RCC 7860 (cell line): Measurements from ENCODE around the gene CDT1.

Source experiments
- DNase-seq: peaks from one replicate; pipeline ENCODE4 v3.0.0-alpha.2; 2015; ENCODE audit warnings: low spot score
- FAIRE-seq: peaks from 2 replicates; lab custom pipeline; 2012; peaks lifted over from hg19 to GRCh38; lab: Jason Lieb, UNC

CDT1 gene

GRCh38 chr16:88803264-88803987 lies at the start of gene CDT1:
CDT1 (plus strand) TSS chr16:88803789; CDS start chr16:88803832, 43 bp downstream.
- DNase-seq, result peak; percentile 64
- FAIRE-seq, result no peak

GRCh38 chr16:88754109-88754911 lies 49.3 kb upstream of the CDT1 start:
- FAIRE-seq (peak; percentile 15), DNase-seq (no peak)

GRCh38 chr16:88754912-88755744 lies 48.5 kb upstream of the CDT1 start:
- DNase-seq (no peak), FAIRE-seq (no peak)

GRCh38 chr16:88755745-88756443 lies 47.7 kb upstream of the CDT1 start:
- DNase-seq (no peak), FAIRE-seq (no peak)

GRCh38 chr16:88758227-88758943 lies 45.2 kb upstream of the CDT1 start:
- FAIRE-seq (peak; percentile 84), DNase-seq (peak; percentile 81)

DNA sequence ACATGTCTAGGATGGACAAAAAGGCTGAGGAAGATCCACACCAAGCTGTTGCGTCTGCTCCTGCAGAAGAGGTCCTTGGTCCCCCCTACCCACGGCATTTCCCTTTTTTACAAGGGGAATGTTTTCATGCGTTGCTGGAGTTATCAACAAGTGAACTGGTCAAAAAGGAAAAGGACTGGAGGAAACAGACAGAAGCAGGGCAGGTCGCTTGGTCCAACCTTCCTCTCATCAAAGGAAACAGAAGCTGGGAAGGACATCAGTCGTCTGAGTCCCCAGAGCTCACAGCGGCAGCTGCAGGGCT lies 44.7 kb upstream of the CDT1 start:
- FAIRE-seq (no peak), DNase-seq (no peak)

DNA sequence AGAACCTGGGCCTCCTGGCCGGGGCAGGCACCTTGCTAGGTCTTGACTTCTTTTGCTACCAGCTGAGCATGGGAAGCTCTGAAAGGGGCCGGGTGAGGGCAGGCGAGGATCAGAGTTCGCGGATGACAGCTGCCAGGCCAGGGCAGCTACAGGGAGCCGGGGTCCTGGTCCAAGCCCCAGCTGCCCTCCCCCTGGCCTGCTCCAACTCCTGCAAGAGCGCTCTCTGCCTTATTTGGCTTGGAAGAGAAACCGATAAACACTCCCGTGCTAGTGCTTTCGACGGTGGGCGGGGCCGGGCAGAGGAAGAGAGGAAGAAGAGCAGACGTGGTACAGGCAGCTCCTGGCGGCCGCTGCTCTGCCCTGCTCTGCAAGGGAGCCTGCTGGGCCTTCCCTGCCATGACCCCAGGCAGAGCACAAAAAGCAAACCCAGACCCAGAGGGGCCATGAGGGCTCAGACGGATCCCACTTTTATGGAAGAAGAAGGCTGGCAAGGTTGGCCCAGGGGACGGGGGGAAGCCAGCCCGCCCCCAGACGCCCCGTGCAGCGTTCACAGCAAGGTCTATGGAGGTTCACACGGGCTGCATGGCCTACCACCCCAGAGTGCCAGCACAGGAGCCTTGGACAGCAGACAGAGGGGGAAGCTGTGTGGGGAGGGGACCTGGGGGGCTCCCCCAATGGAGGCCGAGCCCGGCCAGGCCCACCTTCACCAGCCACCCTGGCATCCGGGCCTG lies 44.2 kb upstream of the CDT1 start:
- DNase-seq, result no peak
- no peak for FAIRE-seq

- DNase-seq (no peak), FAIRE-seq (no peak)
Measured at GRCh38 chr16:88759976-88760350, 43.6 kb upstream of the CDT1 start.

DNA sequence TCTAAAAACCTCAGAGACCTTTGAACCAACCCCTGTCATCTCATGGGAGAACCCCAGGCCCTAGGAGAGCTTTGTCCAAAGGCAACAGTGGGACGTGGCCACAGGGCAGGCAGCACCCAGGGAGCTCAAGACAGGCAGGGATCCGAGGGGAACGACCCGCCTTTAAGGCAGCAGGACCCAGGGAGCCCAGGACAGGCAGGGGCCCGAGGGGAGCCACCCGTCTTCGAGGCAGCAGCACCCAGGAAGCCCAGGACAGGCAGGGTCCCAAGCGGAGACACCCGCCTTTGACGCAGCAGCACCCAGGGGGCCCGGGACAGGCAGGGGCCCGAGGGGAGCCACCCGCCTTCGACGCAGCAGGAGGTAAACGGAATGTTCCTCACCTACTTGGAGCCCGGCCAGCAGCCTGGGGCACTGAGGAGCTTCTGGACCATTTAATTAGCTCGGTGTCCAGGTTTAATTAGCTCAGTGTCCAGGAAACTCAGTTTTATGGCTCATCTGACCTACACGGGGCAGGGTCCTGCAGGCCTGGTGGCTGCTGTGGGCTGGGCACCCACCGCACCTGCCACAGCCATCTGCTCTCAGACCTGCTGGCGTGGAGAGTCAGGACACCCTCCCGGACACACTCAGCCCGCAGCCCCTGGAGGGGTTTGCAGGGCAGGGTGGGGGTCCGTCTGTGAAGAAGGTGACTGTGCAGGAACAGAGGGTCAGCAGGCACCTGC lies 43.0 kb upstream of the CDT1 start:
- FAIRE-seq, result no peak

DNA sequence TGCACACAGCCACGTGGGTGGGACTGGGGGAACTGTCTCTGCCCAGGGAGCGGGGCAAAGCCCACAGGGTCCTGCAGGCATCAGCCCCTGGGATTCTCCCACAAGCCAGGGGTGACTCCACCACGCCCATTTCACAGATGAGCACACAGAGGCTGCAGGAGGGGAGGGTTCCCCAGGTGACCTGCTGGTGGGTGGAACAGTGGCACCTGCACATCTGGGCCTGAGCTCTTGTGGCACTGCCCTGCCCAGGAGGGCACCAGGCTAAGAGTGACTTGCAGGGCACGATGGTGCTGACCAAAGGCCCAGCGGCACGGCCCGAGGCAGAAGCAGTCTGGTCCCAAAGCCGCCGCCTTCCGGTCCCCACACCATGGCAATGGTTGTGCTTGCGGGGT lies 42.5 kb upstream of the CDT1 start:
- FAIRE-seq (no peak), DNase-seq (no peak)

More for the DNA sequence above, 43.0 kb upstream of the CDT1 start:
- DNase-seq, result no peak

- no peak for DNase-seq
- FAIRE-seq, result no peak
Measured at GRCh38 chr16:88761830-88762229, 41.8 kb upstream of the CDT1 start.

- FAIRE-seq, result no peak
- DNase-seq, result no peak
Measured at GRCh38 chr16:88762258-88762870, 41.2 kb upstream of the CDT1 start.

DNA sequence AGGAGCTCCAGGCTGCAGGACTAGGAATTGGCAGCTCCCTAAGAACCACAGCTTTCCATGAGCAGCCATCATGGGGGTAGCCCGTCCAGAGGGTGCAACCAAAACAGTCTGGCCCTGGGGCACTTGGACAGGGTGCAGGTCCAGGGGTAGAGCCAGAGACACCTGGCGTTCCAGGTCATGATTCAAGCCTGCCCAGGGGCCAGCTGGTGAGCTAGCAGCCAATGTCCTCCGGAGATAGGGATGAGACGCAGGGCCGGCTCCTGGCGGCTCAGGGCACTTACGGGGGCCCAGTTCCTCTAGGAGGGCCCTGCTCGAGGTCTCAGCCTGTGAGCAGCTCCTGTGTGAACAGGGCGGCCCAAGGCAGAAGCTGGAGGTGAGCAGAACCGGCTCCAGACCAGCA lies 40.6 kb upstream of the CDT1 start:
- DNase-seq (no peak), FAIRE-seq (no peak)

DNA sequence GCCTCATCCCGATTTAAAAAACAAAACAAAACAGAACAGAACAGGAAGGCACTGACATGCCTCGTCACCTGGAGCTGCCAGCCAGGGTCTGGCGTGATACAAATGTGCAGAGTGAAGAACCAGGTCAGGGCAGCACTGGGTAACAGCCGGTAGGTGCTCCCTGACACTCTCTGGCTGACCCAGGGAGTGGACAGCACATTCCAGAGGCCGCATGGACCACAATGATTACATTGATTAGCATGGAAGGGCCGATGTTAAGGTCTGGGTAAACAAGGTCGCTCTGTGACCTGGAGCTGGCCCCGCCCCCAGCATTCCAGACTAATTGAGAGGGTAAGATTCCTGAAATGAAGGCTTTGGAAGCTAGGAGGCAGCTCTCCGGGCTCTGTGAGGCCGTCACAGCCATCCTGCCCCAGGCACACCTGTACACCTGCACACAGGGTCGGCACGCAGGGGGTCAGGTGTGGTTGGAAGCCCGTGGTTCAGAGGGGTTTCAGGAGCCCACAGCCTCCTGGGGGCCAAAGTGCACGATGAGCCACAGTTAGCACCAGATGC lies 40.0 kb upstream of the CDT1 start:
- no peak for DNase-seq
- no peak for FAIRE-seq

DNA sequence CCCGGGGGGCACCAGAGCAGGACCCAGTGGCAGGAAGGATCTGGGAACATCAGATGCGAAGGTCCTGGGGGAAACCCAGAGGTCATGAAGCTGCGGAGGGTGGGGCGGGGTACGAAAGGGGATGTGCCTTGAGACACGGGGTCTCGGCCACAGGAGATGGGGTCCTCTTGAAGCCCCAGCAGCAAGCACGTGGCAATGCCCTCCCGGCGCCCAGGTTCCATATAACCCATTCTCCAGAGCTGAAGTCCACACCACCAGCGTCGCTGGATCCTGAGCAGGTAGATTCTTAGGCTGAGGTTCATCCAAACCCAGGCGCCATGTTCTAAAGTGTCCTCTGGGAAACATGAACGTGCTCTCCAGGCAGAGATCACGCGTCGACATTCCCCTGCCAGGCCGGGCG lies 39.5 kb upstream of the CDT1 start:
- DNase-seq (no peak), FAIRE-seq (no peak)

GRCh38 chr16:88764913-88765349 lies 38.7 kb upstream of the CDT1 start:
- peak; percentile 80 for DNase-seq
- FAIRE-seq, result peak; percentile 42

GRCh38 chr16:88766975-88767374 lies 36.6 kb upstream of the CDT1 start:
- DNase-seq (no peak), FAIRE-seq (no peak)

DNA sequence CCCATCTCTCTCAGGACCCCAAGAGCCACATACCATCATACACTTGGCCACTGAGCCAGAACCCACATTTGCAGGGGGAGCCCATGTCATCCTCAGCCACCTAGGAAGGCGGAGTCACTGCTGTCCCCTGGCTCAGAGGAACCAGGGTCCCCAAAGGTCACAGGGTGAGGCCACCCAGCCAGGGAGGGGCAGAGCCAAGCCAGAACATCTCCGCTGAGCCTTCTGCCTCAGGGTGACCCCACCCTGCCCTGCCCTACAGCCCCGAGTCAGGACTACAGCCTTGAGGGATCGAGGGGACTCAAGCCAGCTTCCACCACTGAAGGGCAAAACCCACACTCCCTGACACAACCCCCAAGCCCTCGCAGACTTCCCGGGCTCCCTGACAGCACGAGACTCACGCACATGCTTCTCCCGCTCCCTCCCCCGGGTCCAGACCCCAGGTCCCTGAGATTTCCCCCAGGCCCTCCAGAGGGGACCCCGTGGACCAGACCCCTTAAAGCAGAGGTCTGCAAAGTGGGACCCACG lies 36.0 kb upstream of the CDT1 start:
- FAIRE-seq, result no peak
- DNase-seq, result no peak
